Fibroblast of lung (primary cell): ENCODE data around the gene NAT10. TPM values are rescaled to one million over a fixed set of nuclear protein-coding genes. Genes with fewer than 3 reads are reported as not detected.

Experiments used
- DNase-seq, 2 donors: peaks; one replicate each; pipeline versions ENCODE4 v3.0.0 to v3.0.0-alpha.2; 2010; ENCODE audit warnings: low read depth in 2 of 2
- H2AFZ ChIP-seq: 2 replicates; pipeline ENCODE4 v1.5.1; 2012; ENCODE audit warnings: low read length, control low read depth, inconsistent platforms
- H3K27ac ChIP-seq: 2 replicates; pipeline ENCODE4 v1.5.1; 2011; ENCODE audit warnings: low read length, control low read depth; ENCODE audit not compliant: insufficient read depth
- H3K27me3 ChIP-seq: 2 replicates; pipeline ENCODE4 v1.5.1; 2011; ENCODE audit warnings: mild to moderate bottlenecking, low read length; ENCODE audit not compliant: control insufficient read depth, insufficient read depth
- H3K36me3 ChIP-seq: 2 replicates; pipeline ENCODE4 v1.5.1; 2011; ENCODE audit warnings: low read length; ENCODE audit not compliant: control insufficient read depth, insufficient read depth
- H3K4me1 ChIP-seq: 2 replicates; pipeline ENCODE4 v1.5.1; 2011; ENCODE audit warnings: low read length; ENCODE audit not compliant: control insufficient read depth, insufficient read depth; ENCODE audit errors: extremely low read depth
- H3K4me2 ChIP-seq: 2 replicates; pipeline ENCODE4 v1.5.1; 2011; ENCODE audit warnings: low read length, control low read depth; ENCODE audit not compliant: insufficient read depth; ENCODE audit errors: extremely low read depth
- H3K4me3 ChIP-seq, 4 experiments: fragments of 200-600 bp in 1 of 4; sonication (generic) in 1 of 4; replicated peaks in 1 of 4; 2 replicates each; pipeline ENCODE4 v1.5.1; 2011 to 2016; ENCODE audit warnings: low read length in 4 of 4, low read depth in 3 of 4, mild to moderate bottlenecking in 3 of 4, control low read depth in 2 of 4, inconsistent platforms in 1 of 4, mixed read lengths in 1 of 4; ENCODE audit not compliant: insufficient read depth in 1 of 4; ENCODE audit errors: control extremely low read depth in 1 of 4
- H3K79me2 ChIP-seq: 2 replicates; pipeline ENCODE4 v1.5.1; 2012; ENCODE audit warnings: mild to moderate bottlenecking, low read length, inconsistent platforms; ENCODE audit not compliant: control insufficient read depth, insufficient read depth
- H3K9ac ChIP-seq: 2 replicates; pipeline ENCODE4 v1.5.1; 2011; ENCODE audit warnings: mild to moderate bottlenecking, low read length, control low read depth; ENCODE audit not compliant: insufficient read depth
- H3K9me3 ChIP-seq: 2 replicates; pipeline ENCODE4 v1.5.1; 2012; ENCODE audit warnings: low read depth, low read length; ENCODE audit not compliant: control insufficient read depth, insufficient read depth
- H4K20me1 ChIP-seq: 2 replicates; pipeline ENCODE4 v1.5.1; 2011; ENCODE audit warnings: low read length; ENCODE audit not compliant: control insufficient read depth, insufficient read depth; ENCODE audit errors: extremely low read depth
- CTCF ChIP-seq, 2 donors: IDR thresholded peaks in 1 of 2; conservative IDR thresholded peaks in 1 of 2; 1 replicate in 1 of 2; 2 replicates in 1 of 2; pipeline ENCODE4 v1.5.1; 2011 to 2012; ENCODE audit warnings: low read length in 2 of 2, control low read depth in 1 of 2, inconsistent platforms in 1 of 2, low read depth in 1 of 2, mild to moderate bottlenecking in 1 of 2
- EZH2 ChIP-seq: IDR thresholded peaks from 2 replicates; pipeline ENCODE4 v1.5.1; 2012; ENCODE audit warnings: low read length, control low read depth, mild to moderate bottlenecking; ENCODE audit errors: missing control alignments
- polyA plus RNA-seq, 2 donors: library from polyadenylated mRNA; depleted of rRNA in 1 of 2; stranded (reverse) in 1 of 2; unstranded in 1 of 2; fragments of >200 nt; gene quantifications; 2 replicates each; pipeline ENCODE4 v1.2.1, GENCODE V29; 2011 to 2012; ENCODE audit warnings: missing spikeins in 1 of 2
- total RNA-seq: library from RNA; depleted of rRNA; stranded (reverse); fragments of >200 nt; gene quantifications from 2 replicates; pipeline ENCODE4 v1.2.1, GENCODE V29; 2014

Gene NAT10
- total and polyA plus RNA-seq, 2 donors (not counting 1 experiment from before 2014, with no cell fraction given), result 14.4 to 21.5 TPM

GRCh38 chr11:34183848-34184391, 78.5 kb downstream of the NAT10 start:
- no peaks in the 10 kb centered on the region for H3K36me3 ChIP-seq
- H3K79me2 ChIP-seq, result no peaks in the 10 kb centered on the region
- H4K20me1 ChIP-seq, result no peaks in the 10 kb centered on the region
- TF ChIP-seq CTCF (conservative IDR thresholded peaks at IDR 0.05 in 1 of 2, IDR thresholded peaks at IDR 0.05 in 1 of 2; ENCODE audit: low read depth in 1 of 2, low read length in 2 of 2) (no peak), EZH2 (no peak)
- no peaks in the 10 kb centered on the region for H3K9me3 ChIP-seq
- H2AFZ ChIP-seq, result no peak overlapping the region
- H3K4me2 ChIP-seq, result no peak overlapping the region
- no peaks in the 10 kb centered on the region for H3K27me3 ChIP-seq
- DNase-seq, result no peak
- H3K4me1 ChIP-seq, result peaks cover 2% of the 10 kb centered on the region
- no peak overlapping the region for H3K9ac ChIP-seq
- H3K4me3 ChIP-seq, result no peak overlapping the region
- H3K27ac ChIP-seq, result no peak overlapping the region

- Histone ChIP-seq H3K9me3 (no peaks in the 10 kb centered on the region), H3K79me2 (no peaks in the 10 kb centered on the region), H3K4me1 (peaks cover 2% of the 10 kb centered on the region), H3K4me2 (no peak overlapping the region), H3K36me3 (no peaks in the 10 kb centered on the region), H3K27me3 (no peaks in the 10 kb centered on the region), H3K4me3 (no peak overlapping the region), H3K9ac (no peak overlapping the region), H3K27ac (no peak overlapping the region), H4K20me1 (no peaks in the 10 kb centered on the region), H2AFZ (no peak overlapping the region)
- no peak for DNase-seq
- TF ChIP-seq EZH2, result no peak
- no peak for TF ChIP-seq CTCF (conservative IDR thresholded peaks at IDR 0.05 in 1 of 2, IDR thresholded peaks at IDR 0.05 in 1 of 2; ENCODE audit: low read depth in 1 of 2, low read length in 2 of 2)
These were observed 79.1 kb downstream of the NAT10 start for GRCh38 chr11:34184505-34185015.

GRCh38 chr11:34185926-34186841, 80.8 kb downstream of the NAT10 start:
- Histone ChIP-seq H2AFZ (no peak overlapping the region), H3K4me2 (no peak overlapping the region), H3K27me3 (no peaks in the 10 kb centered on the region), H3K27ac (no peak overlapping the region), H4K20me1 (no peaks in the 10 kb centered on the region), H3K9me3 (no peaks in the 10 kb centered on the region), H3K9ac (no peak overlapping the region), H3K79me2 (no peaks in the 10 kb centered on the region), H3K4me3 (no peak overlapping the region), H3K4me1 (peaks cover 2% of the 10 kb centered on the region), H3K36me3 (no peaks in the 10 kb centered on the region)
- no peak for DNase-seq
- no peak for TF ChIP-seq EZH2
